Adrenal gland (tissue), 12 donors: ENCODE measurements around the gene SPIB. TPM values are rescaled to one million over a fixed set of nuclear protein-coding genes. Genes with fewer than 3 reads are reported as not detected.
"Not testable (repeated sequence)": the region's sequence is repeated elsewhere in the genome, so short reads cannot be mapped to it uniquely, and the experiment has no call there.

Source experiments
- DNase-seq, 7 donors: peaks; one replicate each; pipeline ENCODE4 v3.0.0-alpha.2; 2019 to 2020
- H3K27ac ChIP-seq, 5 donors: fragments of 200-600 bp; sonication (generic) in 4 of 5; 1 replicate in 3 of 5; 2 replicates in 2 of 5; pipeline versions ENCODE4 v1.5.1 to v1.8.0; 2016 to 2020; ENCODE audit warnings: mild to moderate bottlenecking in 1 of 5
- H3K27me3 ChIP-seq: fragments of 200-600 bp; 2 replicates; pipeline ENCODE4 v1.8.0; 2021
- H3K36me3 ChIP-seq, 2 donors: fragments of 200-600 bp; replicated peaks in 1 of 2; 1 replicate in 1 of 2; 2 replicates in 1 of 2; pipeline versions ENCODE4 v1.5.1 to v1.8.0; 2018 to 2022
- H3K4me1 ChIP-seq, 2 donors: fragments of 200-600 bp; replicated peaks in 1 of 2; 1 replicate in 1 of 2; 2 replicates in 1 of 2; pipeline versions ENCODE4 v1.5.1 to v1.8.0; 2018 to 2021
- H3K4me3 ChIP-seq, 4 donors: fragments of 200-600 bp; sonication (generic) in 3 of 4; one replicate each; pipeline ENCODE4 v1.5.1; 2016 to 2018
- H3K9me3 ChIP-seq, 3 donors: fragments of 200-600 bp; sonication (generic) in 1 of 3; replicated peaks in 1 of 3; 1 replicate in 2 of 3; 2 replicates in 1 of 3; pipeline versions ENCODE4 v1.5.1 to v1.8.0; 2016 to 2021
- CTCF ChIP-seq, 6 experiments: fragments of 450-650 bp in 4 of 6; fragments of 200-600 bp in 2 of 6; sonication (generic) in 1 of 6; IDR thresholded peaks; 1 replicate in 5 of 6; 2 replicates in 1 of 6; pipeline versions ENCODE4 v1.5.1 to v1.8.0; 2016 to 2021; ENCODE audit warnings: antibody characterized with exemption in 6 of 6, mild to moderate bottlenecking in 2 of 6, moderate library complexity in 1 of 6
- POLR2A ChIP-seq, 2 donors: fragments of 450-650 bp; IDR thresholded peaks; one replicate each; pipeline ENCODE4 v1.6.1; 2017; ENCODE audit warnings: antibody characterized with exemption in 2 of 2, mild to moderate bottlenecking in 2 of 2, moderate library complexity in 1 of 2
- WGBS, 4 donors: extraction: QIAGEN DNeasy Blood & Tissue Kit in 2 of 4; methylation state at CpG; one replicate each; pipeline versions ENCODE4 v1.1.5 to v1.1.7; 2013 to 2017; 5-methylcytosine and 5-hydroxymethylcytosine counted together
- intact Hi-C, 2 donors: fragments of 100-400 bp; cut with DNase I; formaldehyde crosslinking; loops; one replicate each; pipeline versions ENCODE4 v1.14.1 to v1.15.0; 2022 to 2023
- polyA plus RNA-seq, 3 donors: library from polyadenylated mRNA; stranded (reverse); fragments of 200-250 nt in 2 of 3; fragments of 350-450 nt in 1 of 3; fragmentation: Illumina TruSeq in 1 of 3; extraction: RNeasy Lipid Tissue Mini Kit (QIAGEN cat#74804) in 1 of 3; gene quantifications; one replicate each; pipeline ENCODE4 v1.2.3, GENCODE V29; 2013 to 2014
- total RNA-seq, 9 donors: library from RNA; depleted of rRNA in 4 of 9; stranded (reverse); fragments of >200 nt in 4 of 9; fragments of 120-200 nt in 1 of 9; fragmentation: NEBNext Ultra II Directional in 1 of 9; extraction: Animal tissue kit (Norgen Biotek cat#: 25700) in 1 of 9; gene quantifications; one replicate each; pipeline versions ENCODE4 v1.1.0 to v1.2.4, GENCODE V29; 2013 to 2023
- donor health status: healthy with polysubstance abuse.
- donor health status: Bipolar disorder and iron deficiency.
- donor health status: DM: yes; HTN: yes; CAD: no.
- donor health status: DM: no; HTN: no; CAD: no.
- donor health status: DM: no; HTN: no; CAD: no.
- donor health status: DM: yes; HTN: yes; CAD: no.

Gene SPIB
- total and polyA plus RNA-seq, 12 donors = 0.03 to 0.29 (median 0.12) TPM; not detected in 8

GRCh38 chr19:50435221-50435620, 16.5 kb downstream of the SPIB start:
- no peak for DNase-seq
- Histone ChIP-seq H3K27me3 (peaks cover 14% of the 10 kb centered on the region), H3K9me3 (no peaks in the 10 kb centered on the region), H3K27ac (no peak overlapping the region), H3K4me1 (peaks cover 0 to 12% of the 10 kb centered on the region in 2 donors), H3K4me3 (no peak overlapping the region), H3K36me3 (no peaks in the 10 kb centered on the region)
- 72 to 80% (median 76%) methylated on average over 13 to 17 of the region's 17 CpGs for WGBS, 4 donors
- intact Hi-C loops = no loop called here
- TF ChIP-seq POLR2A (IDR thresholded peaks at IDR 0.05) (no peak), CTCF (IDR thresholded peaks at IDR 0.05) (no peak)

GRCh38 chr19:50435627-50436026, 16.9 kb downstream of the SPIB start:
- Histone ChIP-seq H3K27me3 (peaks cover 14% of the 10 kb centered on the region), H3K36me3 (no peaks in the 10 kb centered on the region), H3K4me3 (no peak overlapping the region), H3K27ac (no peak overlapping the region), H3K4me1 (peaks cover 0 to 12% of the 10 kb centered on the region in 2 donors), H3K9me3 (no peaks in the 10 kb centered on the region)
- no peak for DNase-seq
- intact Hi-C loops = no loop called here
- TF ChIP-seq POLR2A (IDR thresholded peaks at IDR 0.05) (no peak), CTCF (IDR thresholded peaks at IDR 0.05) (no peak)
- 70 to 79% (median 73%) methylated on average over 6 to 12 of the region's 12 CpGs for WGBS, 4 donors

GRCh38 chr19:50437862-50438449, 19.2 kb downstream of the SPIB start:
- H3K27ac ChIP-seq = no peak overlapping the region
- TF ChIP-seq POLR2A (IDR thresholded peaks at IDR 0.05) (no peak), CTCF (IDR thresholded peaks at IDR 0.05) (no peak)
- H3K9me3 ChIP-seq = no peaks in the 10 kb centered on the region
- H3K4me1 ChIP-seq = no peaks in the 10 kb centered on the region
- DNase-seq = no peak
- H3K4me3 ChIP-seq = no peak overlapping the region
- no peaks in the 10 kb centered on the region for H3K36me3 ChIP-seq
- intact Hi-C loops = no loop called here
- 80 to 89% (median 86%) methylated on average over 5 of the region's 5 CpGs for WGBS, 4 donors
- peaks cover 5% of the 10 kb centered on the region for H3K27me3 ChIP-seq

GRCh38 chr19:50439130-50439529, 20.4 kb downstream of the SPIB start:
- intact Hi-C loops, H3K27ac ChIP-seq, H3K4me1 ChIP-seq, H3K27me3 ChIP-seq, H3K9me3 ChIP-seq, DNase-seq, H3K4me3 ChIP-seq, H3K36me3 ChIP-seq: not testable (repeated sequence)
- 36 to 72% (median 59%) methylated on average over 2 of the region's 2 CpGs for WGBS, 4 donors

- 54 to 73% (median 63%) methylated on average over 1 of the region's 1 CpG for WGBS, 4 donors
- Histone ChIP-seq H3K4me3 (no peak overlapping the region), H3K9me3 (no peaks in the 10 kb centered on the region), H3K36me3 (no peaks in the 10 kb centered on the region), H3K27ac (no peak overlapping the region), H3K27me3 (no peaks in the 10 kb centered on the region), H3K4me1 (no peaks in the 10 kb centered on the region)
- intact Hi-C loops = no loop called here
- no peak for DNase-seq
- TF ChIP-seq CTCF (IDR thresholded peaks at IDR 0.05) (no peak), POLR2A (IDR thresholded peaks at IDR 0.05) (no peak)
Observed at GRCh38 chr19:50444059-50444458, 25.3 kb downstream of the SPIB start.
